Posterior vena cava (tissue), 2 donors: ENCODE data around the gene MAPKAP1. TPM values are rescaled to one million over a fixed set of nuclear protein-coding genes. Genes with fewer than 3 reads are reported as not detected.

ENCODE experiments used
- DNase-seq: peaks from one replicate; pipeline ENCODE4 v3.0.0-alpha.2; 2020; ENCODE audit warnings: low spot score
- intact Hi-C, 2 donors: fragments of 100-400 bp; cut with DNase I; formaldehyde crosslinking; loops; one replicate each; pipeline versions ENCODE4 v1.14.1 to v1.14.2; 2022 to 2023
- total RNA-seq, 2 donors: library from RNA; stranded (reverse); fragmentation: NEBNext Ultra II Directional; extraction: Animal tissue kit (Norgen Biotek cat#: 25700); gene quantifications; one replicate each; pipeline ENCODE4 v1.2.1, GENCODE V29; 2021
- donor health status: DM: yes; HTN: yes; CAD: no.
- donor health status: DM: yes; HTN: yes; CAD: no.

Gene MAPKAP1
- total RNA-seq, 2 donors from 2014 or later, result 56.1 to 62.2 TPM

DNA sequence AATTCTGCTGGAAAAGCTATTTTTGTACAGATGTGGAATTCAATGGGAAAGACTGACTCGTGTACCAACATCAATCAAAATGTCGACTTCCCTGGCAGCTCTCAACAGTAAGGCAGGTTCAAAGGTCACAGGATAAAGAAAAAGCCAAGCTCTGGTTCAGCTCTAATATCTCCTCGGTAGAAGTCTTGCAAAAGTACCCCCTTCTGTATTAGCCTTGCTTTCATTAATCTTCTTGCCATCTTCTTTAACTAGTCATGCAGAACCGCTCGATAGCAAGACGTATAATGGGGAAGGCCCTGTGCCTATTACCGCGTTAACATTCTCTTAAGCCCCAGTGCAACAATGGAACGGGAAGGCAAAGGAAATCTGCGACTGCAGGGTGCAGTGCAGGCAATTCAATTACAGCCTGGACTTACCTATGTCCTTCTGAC lies 244.1 kb downstream of the MAPKAP1 start:
- DNase-seq, result no peak
- intact Hi-C loops, result no loop called here

GRCh38 chr9:125461636-125462190 lies 245.3 kb downstream of the MAPKAP1 start:
- DNase-seq, result no peak
- intact Hi-C loops, result no loop called here

DNA sequence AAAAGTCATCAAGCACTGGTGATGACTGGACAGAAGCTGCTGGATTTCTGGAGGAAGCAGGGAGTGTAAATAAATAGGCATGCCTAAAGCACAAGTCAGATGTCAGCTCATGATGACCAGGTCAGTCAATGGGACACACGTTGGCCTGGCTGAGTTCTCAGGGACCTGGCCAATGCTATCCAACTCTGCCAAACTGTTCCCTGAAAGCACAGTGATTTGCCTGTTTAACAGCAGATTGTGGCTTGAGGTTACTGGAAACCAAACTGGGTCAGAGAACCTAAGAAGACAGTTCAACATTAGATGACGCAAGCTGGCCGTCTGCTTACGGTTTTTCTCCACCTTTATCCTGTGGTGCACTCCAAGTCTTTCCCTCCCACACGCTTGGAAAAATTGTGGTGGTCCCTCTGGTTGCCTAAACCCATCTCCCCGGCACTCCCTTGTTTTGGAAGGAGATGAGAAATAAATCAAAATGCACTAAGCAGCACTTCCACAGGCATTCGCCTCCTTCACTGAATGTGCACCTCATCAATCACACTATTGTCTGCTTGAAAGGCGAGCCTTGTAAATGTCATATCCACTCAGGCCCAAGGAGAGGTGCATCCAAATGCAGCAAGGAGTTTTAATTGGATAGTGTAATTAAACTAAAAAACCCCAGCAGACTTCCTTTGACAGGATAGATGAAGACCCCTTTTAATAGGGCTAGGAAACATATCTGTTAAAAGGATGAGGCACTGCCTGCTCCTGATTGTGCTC lies 245.9 kb downstream of the MAPKAP1 start:
- no peak for DNase-seq
- intact Hi-C loops, result no loop called here

- intact Hi-C loops, result no loop called here
- no peak for DNase-seq
Observed at GRCh38 chr9:125460346-125460745, 246.7 kb downstream of the MAPKAP1 start.

- intact Hi-C loops, result no loop called here
- DNase-seq, result no peak
Observed at GRCh38 chr9:125457357-125457756, 249.7 kb downstream of the MAPKAP1 start.

GRCh38 chr9:125455876-125456275 lies 251.1 kb downstream of the MAPKAP1 start:
- intact Hi-C loops, result no loop called here
- no peak for DNase-seq

- intact Hi-C loops, result no loop called here
- no peak for DNase-seq
Observed at GRCh38 chr9:125455132-125455531, 251.9 kb downstream of the MAPKAP1 start.

- DNase-seq, result peak; percentile 79
- intact Hi-C loops, result no loop called here
Observed at GRCh38 chr9:125447202-125447802, 259.7 kb downstream of the MAPKAP1 start.

DNA sequence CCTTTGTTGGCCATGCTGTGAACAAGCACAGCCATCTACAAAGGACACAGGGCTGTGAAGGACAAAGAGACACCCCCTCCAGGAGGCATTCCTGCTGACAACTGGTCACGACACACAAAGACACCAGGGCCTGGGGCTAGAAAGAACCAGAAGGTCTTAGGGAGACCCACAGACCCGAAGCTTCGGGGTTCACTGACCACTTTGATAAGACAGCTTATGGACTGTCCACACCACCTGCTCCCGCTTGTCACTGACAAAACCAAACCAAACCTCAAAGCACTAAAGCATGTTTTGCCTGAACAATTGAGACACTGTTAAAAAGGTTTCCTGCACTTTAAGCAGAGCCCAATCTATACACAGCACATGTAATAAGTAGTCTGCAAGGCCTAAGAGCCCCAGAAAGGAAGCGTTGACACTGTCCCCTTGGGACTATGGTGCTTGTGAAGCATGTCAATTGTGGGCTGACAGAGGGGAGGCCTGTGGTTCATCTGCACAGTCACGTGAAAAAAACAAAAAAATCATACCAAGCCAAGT lies 260.4 kb downstream of the MAPKAP1 start:
- DNase-seq, result no peak
- intact Hi-C loops, result no loop called here

DNA sequence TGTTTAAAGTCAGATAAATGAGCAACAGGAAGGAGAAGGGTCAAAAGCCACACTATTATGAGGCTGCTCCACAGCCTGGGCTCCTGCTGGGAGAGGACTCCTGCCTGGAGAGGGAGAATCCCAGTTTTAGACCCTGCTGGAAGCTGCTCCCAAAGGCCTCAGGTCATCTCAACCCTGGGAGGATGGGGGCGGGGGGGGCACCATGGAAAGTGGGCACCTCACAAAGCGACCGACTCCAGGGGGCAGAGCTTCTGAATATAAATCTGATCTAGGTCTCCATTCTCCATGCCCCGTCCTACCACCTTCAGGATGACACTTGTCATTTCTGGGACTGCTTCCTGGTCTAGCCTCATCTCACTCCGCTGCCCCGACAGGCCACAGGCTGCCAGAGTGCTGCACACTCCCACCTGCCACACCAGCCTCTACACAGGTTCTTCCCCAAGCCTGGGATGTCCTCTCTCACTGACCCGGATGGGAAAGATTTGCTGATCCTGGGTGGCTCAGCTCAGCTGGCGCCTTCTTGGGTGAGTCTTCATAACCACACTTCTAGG lies 262.0 kb downstream of the MAPKAP1 start:
- intact Hi-C loops, result loop anchor here in 1 of 2 donors (5.0 kb wide), 1 partner anchor 1217 kb away; no protein-coding TSS in a partner anchor
- peak; percentile 69 for DNase-seq

DNA sequence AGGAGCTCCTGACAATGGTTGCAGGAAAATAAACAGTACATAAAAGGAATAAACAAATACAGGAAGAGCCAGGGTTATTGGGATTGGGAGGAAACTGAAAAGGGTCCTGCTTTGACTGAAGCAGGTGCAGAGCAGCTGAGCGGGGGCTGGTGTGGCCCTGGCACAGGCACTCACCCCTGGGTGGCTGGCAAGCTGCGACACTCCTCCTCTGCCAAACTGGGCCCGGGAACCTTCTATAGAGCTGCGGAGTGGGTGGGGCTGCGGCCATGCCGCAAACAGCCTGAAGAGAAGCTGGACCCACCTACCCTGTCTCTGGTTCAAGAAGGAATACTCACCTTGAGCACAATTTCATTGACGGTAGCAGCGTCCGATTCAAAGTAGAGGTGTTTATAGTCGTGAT lies 262.8 kb downstream of the MAPKAP1 start:
- peak; percentile 61 for DNase-seq

DNA sequence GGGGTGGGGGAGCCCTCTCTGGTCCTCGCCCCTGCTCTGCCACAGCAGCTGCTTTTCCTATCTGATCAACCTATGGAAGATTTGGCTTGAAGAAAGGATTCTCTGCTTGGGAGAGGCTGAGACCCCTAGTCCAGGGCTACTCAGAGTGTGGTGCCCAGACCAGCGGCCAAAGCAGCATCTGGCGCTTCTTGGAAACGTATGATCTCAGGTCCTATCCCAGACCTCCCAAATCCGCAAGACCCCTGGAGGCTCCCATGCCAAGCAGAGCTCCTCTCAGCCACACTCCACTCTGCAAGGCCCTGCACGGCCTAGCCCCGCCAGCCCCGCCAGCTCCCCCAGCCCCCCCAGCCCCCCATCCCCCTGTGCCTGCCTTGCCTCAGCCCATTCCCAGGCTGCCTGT lies 263.6 kb downstream of the MAPKAP1 start:
- peak; percentile 45 for DNase-seq
- intact Hi-C loops, result loop anchor here in 1 of 2 donors (5.0 kb wide), 1 partner anchor 1219 kb away; no protein-coding TSS in a partner anchor

More for the DNA sequence above, 262.8 kb downstream of the MAPKAP1 start:
- intact Hi-C loops, result loop anchor here in 1 of 2 donors (5.0 kb wide), 1 partner anchor 1218 kb away; no protein-coding TSS in a partner anchor

DNA sequence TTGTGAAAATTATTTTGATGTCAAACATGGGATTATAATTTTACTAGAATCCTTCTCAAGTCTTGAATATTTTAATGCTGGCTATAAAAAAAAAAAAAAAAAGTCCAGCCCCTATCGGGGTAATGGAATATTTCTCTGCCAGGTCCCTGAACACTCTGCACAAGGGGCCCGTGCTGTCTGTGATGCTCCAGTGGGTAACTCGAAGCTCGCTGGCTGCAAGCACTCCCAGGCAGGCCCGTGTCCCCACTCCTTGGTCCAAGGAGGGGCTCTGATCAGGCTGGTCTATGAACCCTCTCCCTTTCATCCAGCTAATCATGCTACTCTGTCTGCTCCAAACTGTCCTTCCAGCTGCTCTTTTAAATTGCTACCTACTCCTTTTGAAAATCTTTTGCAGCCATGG lies 264.6 kb downstream of the MAPKAP1 start:
- DNase-seq, result peak; percentile 37
- intact Hi-C loops, result loop anchor here in 1 of 2 donors (5.0 kb wide), 1 partner anchor 1220 kb away; no protein-coding TSS in a partner anchor

- peak; percentile 80 for DNase-seq
- intact Hi-C loops, result loop anchor here in 1 of 2 donors (5.0 kb wide), 1 partner anchor 1222 kb away; no protein-coding TSS in a partner anchor
Observed at GRCh38 chr9:125440411-125440810, 266.6 kb downstream of the MAPKAP1 start.

DNA sequence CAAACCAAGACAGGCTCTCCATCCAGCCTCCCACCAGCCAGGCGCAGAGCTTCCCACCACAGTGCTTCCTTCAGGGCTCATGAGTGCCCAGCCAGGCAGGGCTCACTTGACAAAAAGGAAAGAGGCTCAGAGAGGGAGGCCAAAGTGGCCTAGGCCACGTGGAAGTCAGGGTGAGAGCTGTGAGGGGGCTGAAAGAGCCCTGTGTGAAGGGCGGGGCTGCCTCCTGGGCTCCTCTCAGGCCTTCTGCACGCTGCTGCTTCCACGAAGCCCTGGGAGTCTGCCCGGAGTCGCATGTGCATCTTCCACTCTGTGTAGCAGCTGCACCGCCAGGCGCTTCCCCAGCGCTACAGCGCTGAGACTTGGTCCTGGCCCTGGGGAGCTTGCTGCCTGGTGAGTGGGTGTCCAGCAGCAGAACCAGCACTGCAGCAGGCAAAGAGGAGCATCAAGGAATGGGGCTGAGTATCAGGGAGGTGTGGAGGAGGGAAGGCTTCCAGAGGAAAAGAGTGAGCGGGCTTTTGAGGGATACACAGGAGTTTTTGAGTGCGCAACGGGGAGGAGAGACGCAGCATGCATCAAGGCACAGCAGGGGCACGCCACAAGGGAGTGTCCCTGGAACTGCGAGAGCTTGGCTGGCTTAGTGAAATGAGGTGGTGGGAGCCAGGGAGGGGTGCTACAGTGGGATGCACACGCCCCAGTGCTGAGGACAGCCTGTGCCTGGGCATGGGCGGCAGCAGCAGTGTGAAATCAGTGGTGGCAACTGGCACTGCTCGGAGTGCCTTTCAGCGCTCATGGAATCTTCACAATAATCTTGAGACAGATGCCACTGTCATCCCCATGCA lies 267.4 kb downstream of the MAPKAP1 start:
- intact Hi-C loops, result loop anchor here in 1 of 2 donors (5.0 kb wide), 1 partner anchor 1223 kb away; no protein-coding TSS in a partner anchor
- DNase-seq, result peak; percentile 49

DNA sequence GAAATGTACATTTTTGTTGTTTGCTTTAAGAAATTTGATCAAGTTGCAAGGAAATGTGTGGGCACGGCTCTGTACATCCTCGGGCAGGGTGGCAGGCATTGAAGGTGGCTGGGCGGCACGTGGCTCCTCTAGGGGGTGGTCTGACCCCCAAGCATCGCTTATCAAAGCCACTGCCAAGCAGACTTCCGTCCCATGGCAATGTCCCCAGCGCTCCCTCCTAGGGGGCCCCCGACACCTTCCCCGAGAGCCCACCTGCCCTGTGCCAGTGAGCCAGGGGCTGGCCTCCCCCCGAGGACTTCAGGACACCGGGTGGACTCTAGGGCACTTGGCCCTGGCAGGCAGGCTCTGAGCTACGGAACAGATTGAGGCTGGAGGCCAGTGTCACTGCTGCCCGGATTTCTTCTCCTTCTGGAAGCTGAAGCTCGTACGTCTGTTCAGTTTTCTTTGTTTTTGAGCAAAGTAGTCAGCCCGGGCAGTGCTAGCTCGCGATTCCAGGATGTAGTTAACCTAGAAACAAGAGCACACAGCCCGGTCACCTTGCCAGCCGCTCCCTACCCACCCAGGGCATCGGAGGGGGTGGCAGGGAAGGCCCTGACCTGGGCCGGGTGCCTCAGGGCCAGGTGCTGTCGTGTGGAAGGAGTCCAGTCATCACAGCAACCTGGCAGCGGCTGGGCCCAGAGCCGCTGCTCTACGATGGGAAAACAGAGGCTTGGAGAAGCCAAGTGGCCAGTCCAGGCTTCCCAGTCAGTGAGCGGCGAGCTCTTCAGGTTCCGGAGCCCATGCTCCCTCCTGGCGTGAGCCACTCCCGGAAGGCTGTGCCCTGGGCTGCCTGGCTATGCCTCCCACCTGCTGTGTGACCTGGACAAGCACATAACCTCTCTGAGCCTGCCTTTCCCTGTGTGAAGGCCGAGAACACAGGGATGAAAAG lies 268.2 kb downstream of the MAPKAP1 start:
- peak; percentile 77 for DNase-seq
- intact Hi-C loops, result no loop called here

GRCh38 chr9:125437771-125438221 lies 269.2 kb downstream of the MAPKAP1 start:
- DNase-seq, result peak; percentile 62
- intact Hi-C loops, result no loop called here
